HepG2 (cell line): ENCODE measurements around the gene RBPMS2. TPM values are rescaled to one million over a fixed set of nuclear protein-coding genes. Genes with fewer than 3 reads are reported as not detected.
A peak's percentile ranks its signal among the peaks of the same experiment; 100 is the strongest.

Source experiments
- ATAC-seq: fragments of 200-7000 bp; cut with Tn5 transposase; 3 replicates; pipeline ENCODE4 v1.9.1; 2020; ENCODE audit warnings: mild to moderate bottlenecking, moderate library complexity
- BruUV-seq: library from RNA; stranded (reverse); fragments of 400-500 nt; replicated peaks from 2 replicates; lab custom pipeline; 2021; lab: Mats Ljungman, UMichigan
- CTCF ChIA-PET: fragments of 300-600 bp; formaldehyde crosslinking; extraction: SDS; loops from one replicate; lab custom pipeline; 2021; ENCODE audit warnings: low total read pairs, inconsistent platforms, low intra/inter-chr PET ratio; lab: Yijun Ruan, JAX
- POLR2A ChIA-PET: fragments of 350-600 bp; sonication (Branson Sonifier 250); formaldehyde crosslinking; loops from one replicate; lab custom pipeline; 2020; ENCODE audit warnings: antibody characterized with exemption, inconsistent platforms; lab: Yijun Ruan, JAX
- DNase-seq: peaks from one replicate; pipeline ENCODE4 v3.0.0-alpha.2; 2015; ENCODE audit warnings: low spot score
- FAIRE-seq: peaks from 3 replicates; lab custom pipeline; 2011; peaks lifted over from hg19 to GRCh38; lab: Jason Lieb, UNC
- H2AFZ ChIP-seq: one replicate; pipeline ENCODE4 v1.6.1; 2011; ENCODE audit warnings: low read length, inconsistent platforms
- H3K27ac ChIP-seq: fragments of 300-600 bp; 3 replicates; pipeline ENCODE4 v1.8.0; 2011; ENCODE audit warnings: mixed run types, mild to moderate bottlenecking, mixed read lengths, low read length, inconsistent platforms; ENCODE audit not compliant: insufficient read depth; ENCODE audit errors: extremely low read length
- H3K27me3 ChIP-seq, 2 experiments: fragments of 200-600 bp in 1 of 2; 2 replicates in 1 of 2; 3 replicates in 1 of 2; pipeline versions ENCODE4 v1.6.0 to v1.8.0; 2011; ENCODE audit warnings: low read length in 2 of 2, mild to moderate bottlenecking in 2 of 2, moderate library complexity in 2 of 2, inconsistent platforms in 1 of 2; ENCODE audit not compliant: insufficient read depth in 2 of 2, control insufficient read depth in 1 of 2
- H3K36me3 ChIP-seq, 2 experiments: fragments of 200-600 bp in 1 of 2; replicated peaks in 1 of 2; 2 replicates in 1 of 2; 3 replicates in 1 of 2; pipeline versions ENCODE4 v1.5.1 to v1.8.0; 2011; ENCODE audit warnings: low read length in 2 of 2, inconsistent platforms in 1 of 2; ENCODE audit not compliant: insufficient read depth in 2 of 2, control insufficient read depth in 1 of 2
- H3K4me1 ChIP-seq: 2 replicates; pipeline ENCODE4 v1.5.1; 2012; ENCODE audit warnings: low read length, inconsistent platforms; ENCODE audit not compliant: insufficient read depth
- H3K4me2 ChIP-seq: 2 replicates; pipeline ENCODE4 v1.6.0; 2011; ENCODE audit warnings: low read depth, low read length, inconsistent platforms
- H3K4me3 ChIP-seq, 3 experiments: fragments of 200-600 bp in 1 of 3; sonication (generic), shearing (Covaris generic) in 1 of 3; replicated peaks in 1 of 3; 2 replicates each; pipeline ENCODE4 v1.5.1; 2011 to 2016; ENCODE audit warnings: low read length in 3 of 3, inconsistent platforms in 2 of 3, low read depth in 2 of 3, mild to moderate bottlenecking in 2 of 3, control low read depth in 1 of 3, mixed read lengths in 1 of 3; ENCODE audit not compliant: insufficient read depth in 1 of 3
- H3K79me2 ChIP-seq: one replicate; pipeline ENCODE4 v1.6.1; 2011; ENCODE audit warnings: low read length, inconsistent platforms; ENCODE audit not compliant: insufficient read depth
- H3K9ac ChIP-seq: 2 replicates; pipeline ENCODE4 v1.6.0; 2011; ENCODE audit warnings: mild to moderate bottlenecking, low read depth, low read length, inconsistent platforms; ENCODE audit not compliant: insufficient read depth
- H3K9me3 ChIP-seq: 2 replicates; pipeline ENCODE4 v1.5.1; 2012; ENCODE audit warnings: mild to moderate bottlenecking, low read length
- H4K20me1 ChIP-seq: 2 replicates; pipeline ENCODE4 v1.6.0; 2011; ENCODE audit warnings: inconsistent platforms, mild to moderate bottlenecking, low read length, moderate library complexity; ENCODE audit not compliant: insufficient read depth
- BRF2 ChIP-seq: sonication (generic); formaldehyde crosslinking; IDR thresholded peaks from 2 replicates; pipeline ENCODE4 v1.8.1; 2022; ENCODE audit warnings: mild to moderate bottlenecking, missing genetic modification reagents
- ERF ChIP-seq: IDR thresholded peaks from 2 replicates; pipeline ENCODE4 v1.6.1; 2018; ENCODE audit warnings: missing biosample characterization, missing genetic modification reagents
- HIC2 ChIP-seq: sonication (generic); formaldehyde crosslinking; IDR thresholded peaks from 2 replicates; pipeline ENCODE4 v1.9.0; 2022; ENCODE audit warnings: low read depth, missing genetic modification reagents
- HNRNPK ChIP-seq: fragments of 200-400 bp; formaldehyde crosslinking; IDR thresholded peaks from 2 replicates; pipeline ENCODE4 v1.6.1; 2018; ENCODE audit warnings: low read length, low read depth, moderate library complexity, mild to moderate bottlenecking; ENCODE audit not compliant: poor library complexity, severe bottlenecking
- IRX3 ChIP-seq: sonication (generic); formaldehyde crosslinking; IDR thresholded peaks from 2 replicates; pipeline ENCODE4 v1.8.1; 2023; ENCODE audit warnings: mild to moderate bottlenecking, low read depth, missing genetic modification reagents, borderline replicate concordance
- NFKB2 ChIP-seq: sonication (generic); formaldehyde crosslinking; IDR thresholded peaks from 2 replicates; pipeline ENCODE4 v1.4.0; 2020; ENCODE audit warnings: missing genetic modification reagents, borderline replicate concordance
- TFE3 ChIP-seq: IDR thresholded peaks from 2 replicates; pipeline ENCODE4 v1.6.1; 2016
- UBTF ChIP-seq: sonication (generic); formaldehyde crosslinking; IDR thresholded peaks from 2 replicates; pipeline ENCODE4 v1.4.0; 2020; ENCODE audit warnings: mild to moderate bottlenecking, missing genetic modification reagents
- ZFP91 ChIP-seq: sonication (generic); formaldehyde crosslinking; IDR thresholded peaks from 2 replicates; pipeline ENCODE4 v1.9.0; 2022; ENCODE audit warnings: missing genetic modification reagents, mild to moderate bottlenecking, borderline replicate concordance
- ZFX ChIP-seq: sonication (generic); formaldehyde crosslinking; IDR thresholded peaks from 2 replicates; pipeline ENCODE4 v1.4.0; 2020; ENCODE audit warnings: mild to moderate bottlenecking, low read depth, missing genetic modification reagents, moderate library complexity
- ZFY ChIP-seq: sonication (generic); formaldehyde crosslinking; IDR thresholded peaks from 2 replicates; pipeline ENCODE4 v1.4.0; 2020; ENCODE audit warnings: missing genetic modification reagents
- ZNF317 ChIP-seq: sonication (generic); formaldehyde crosslinking; IDR thresholded peaks from 2 replicates; pipeline ENCODE4 v1.5.0; 2020; ENCODE audit warnings: mild to moderate bottlenecking, missing genetic modification reagents
- ZNF746 ChIP-seq: sonication (generic); formaldehyde crosslinking; IDR thresholded peaks from 2 replicates; pipeline ENCODE4 v1.8.0; 2022; ENCODE audit warnings: mild to moderate bottlenecking, missing genetic modification reagents
- WGBS: methylation state at CpG from one replicate; pipeline ENCODE4 v1.1.6; 2017; ENCODE audit warnings: low lambda C conversion rate; 5-methylcytosine and 5-hydroxymethylcytosine counted together
- in situ Hi-C: cut with HindIII; loops from 2 replicates; pipeline ENCODE4 v1.10.0; 2017; ENCODE audit warnings: low pct_unique_long_range_greater_than_20kb; ENCODE audit not compliant: extremely low pct_ligation_motif_present
- intact Hi-C: fragments of 100-400 bp; cut with micrococcal nuclease; formaldehyde crosslinking; loops from one replicate; pipeline ENCODE4 v1.10.0; 2022; ENCODE audit not compliant: unreplicated experiment
- polyA plus RNA-seq, 8 experiments: library from polyadenylated mRNA; depleted of rRNA in 3 of 8; stranded (reverse) in 7 of 8; unstranded in 1 of 8; fragments of >200 nt; fragmentation: Illumina TruSeq in 4 of 8; extraction: Trizol in 4 of 8; gene quantifications; 2 replicates each; pipeline versions ENCODE4 v1.2.1 to v1.2.3, GENCODE V29; 2011 to 2016; ENCODE audit warnings: low read depth in 4 of 8, missing spikeins in 1 of 8, mixed read lengths in 1 of 8; ENCODE audit not compliant: insufficient read depth in 1 of 8
- total RNA-seq, 5 experiments: library from RNA; depleted of rRNA; stranded (reverse); fragments of >200 nt; fragmentation: Illumina TruSeq; extraction: Trizol; gene quantifications; 2 replicates each; pipeline ENCODE4 v1.2.3, GENCODE V29; 2016; ENCODE audit warnings: low read depth in 1 of 5

RBPMS2 gene
- total and polyA plus RNA-seq, 2 of the 13 experiments (the other 11 are each of a cell fraction or from before 2014, with no cell fraction given) = 0.08 TPM; not detected in 1

- Histone ChIP-seq H4K20me1 (no peaks in the 10 kb centered on the region), H3K9ac (no peak overlapping the region), H3K27ac (no peak overlapping the region), H3K79me2 (no peaks in the 10 kb centered on the region), H3K36me3 (no peaks in the 10 kb centered on the region), H3K4me2 (peak overlapping the region; percentile 65), H3K27me3 (peaks cover 7 to 45% of the 10 kb centered on the region in 2 experiments; a peak in 4 of 5 replicates), H3K4me3 (peak overlapping the region; percentile 30 to 64 (median 54); a peak in 4 of 6 replicates), H3K4me1 (peaks cover 8% of the 10 kb centered on the region; the same call in 1 of the 2 replicates), H3K9me3 (no peaks in the 10 kb centered on the region), H2AFZ (no peak overlapping the region)
- 2% methylated on average over 18 of the region's 115 CpGs for WGBS
- CTCF ChIA-PET = no interaction called here
- ATAC-seq (peak; percentile 59), DNase-seq (no peak), FAIRE-seq (no peak)
- BruUV-seq = no TSS peak
- POLR2A ChIA-PET = no interaction called here
- intact Hi-C loops (no loop called here), in situ Hi-C loops (no loop called here)
- TF ChIP-seq ZNF317 (CRISPR knock-in tag) (no peak), ZNF746 (CRISPR knock-in tag) (peak; percentile 31; the same call in 1 of the 2 replicates), ERF (CRISPR knock-in tag) (no peak), UBTF (CRISPR knock-in tag) (peak; percentile 40; the same call in 1 of the 2 replicates), NFKB2 (CRISPR knock-in tag) (no peak), ZFX (CRISPR knock-in tag) (peak; percentile 25; the same call in 1 of the 2 replicates), IRX3 (CRISPR knock-in tag) (no peak), TFE3 (CRISPR knock-in tag) (no peak), ZFP91 (CRISPR knock-in tag) (0 out of 2 replicates have a peak, but pooled peaks have one; percentile 25), ZFY (0 out of 2 replicates have a peak, but pooled peaks have one; percentile 35), HIC2 (CRISPR knock-in tag) (no peak), BRF2 (CRISPR knock-in tag) (no peak), HNRNPK (peak; percentile 4)
Measured at GRCh38 chr15:64774629-64775493, 528 bp downstream of the RBPMS2 start.
